ENCODE results near the gene FLVCR1. TPM values are rescaled to one million over a fixed set of nuclear protein-coding genes. Genes with fewer than 3 reads are reported as not detected.

Gene FLVCR1
- total RNA-seq, 4 donors from 2014 or later, result 3.1 to 4.3 (median 3.7) TPM

DNA sequence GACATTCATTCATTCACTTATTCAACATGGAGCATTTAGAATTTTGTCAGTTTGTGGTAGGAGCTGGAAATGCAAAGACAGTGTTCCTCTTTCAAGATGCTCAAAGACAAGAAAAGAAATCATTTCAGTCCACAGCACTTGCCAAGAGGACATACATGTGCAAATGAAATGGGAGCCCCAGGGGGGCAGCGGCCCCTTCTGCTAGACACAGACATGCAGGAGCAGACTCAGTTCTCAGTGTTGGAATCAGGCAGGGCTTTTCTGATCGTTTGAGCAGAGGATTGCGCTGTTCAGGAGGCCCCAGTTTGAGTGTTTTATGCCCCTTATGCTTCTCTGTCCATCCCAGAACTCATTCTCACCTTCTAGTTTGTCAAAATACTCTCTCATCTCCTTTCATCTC lies 56.7 kb downstream of the FLVCR1 start:
- no peaks in the 10 kb centered on the region for H3K36me3 ChIP-seq
- no peaks in the 10 kb centered on the region for H3K27me3 ChIP-seq
- no peak for TF ChIP-seq POLR2AphosphoS5 (IDR thresholded peaks at IDR 0.05)
- no peak for TF ChIP-seq POLR2A (IDR thresholded peaks at IDR 0.05; ENCODE audit: low read depth)
- no peak for TF ChIP-seq EP300 (IDR thresholded peaks at IDR 0.05)
- TF ChIP-seq, protein P1, sequence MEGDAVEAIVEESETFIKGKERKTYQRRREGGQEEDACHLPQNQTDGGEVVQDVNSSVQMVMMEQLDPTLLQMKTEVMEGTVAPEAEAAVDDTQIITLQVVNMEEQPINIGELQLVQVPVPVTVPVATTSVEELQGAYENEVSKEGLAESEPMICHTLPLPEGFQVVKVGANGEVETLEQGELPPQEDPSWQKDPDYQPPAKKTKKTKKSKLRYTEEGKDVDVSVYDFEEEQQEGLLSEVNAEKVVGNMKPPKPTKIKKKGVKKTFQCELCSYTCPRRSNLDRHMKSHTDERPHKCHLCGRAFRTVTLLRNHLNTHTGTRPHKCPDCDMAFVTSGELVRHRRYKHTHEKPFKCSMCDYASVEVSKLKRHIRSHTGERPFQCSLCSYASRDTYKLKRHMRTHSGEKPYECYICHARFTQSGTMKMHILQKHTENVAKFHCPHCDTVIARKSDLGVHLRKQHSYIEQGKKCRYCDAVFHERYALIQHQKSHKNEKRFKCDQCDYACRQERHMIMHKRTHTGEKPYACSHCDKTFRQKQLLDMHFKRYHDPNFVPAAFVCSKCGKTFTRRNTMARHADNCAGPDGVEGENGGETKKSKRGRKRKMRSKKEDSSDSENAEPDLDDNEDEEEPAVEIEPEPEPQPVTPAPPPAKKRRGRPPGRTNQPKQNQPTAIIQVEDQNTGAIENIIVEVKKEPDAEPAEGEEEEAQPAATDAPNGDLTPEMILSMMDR (IDR thresholded peaks at IDR 0.05), result no peak
- no peaks in the 10 kb centered on the region for H3K9me3 ChIP-seq
- peaks cover 0 to 13% (median 12%) of the 10 kb centered on the region in 4 donors for H3K4me1 ChIP-seq
- no peak overlapping the region for H3K4me3 ChIP-seq
- 68% methylated on average over 3 of the region's 3 CpGs for WGBS
- H3K27ac ChIP-seq (replicated peaks in 1 of 4), result no peak overlapping the region
- no peak for DNase-seq (ENCODE audit: extremely low spot score)
- intact Hi-C loops (cut with DNase I), result no loop called here

DNA sequence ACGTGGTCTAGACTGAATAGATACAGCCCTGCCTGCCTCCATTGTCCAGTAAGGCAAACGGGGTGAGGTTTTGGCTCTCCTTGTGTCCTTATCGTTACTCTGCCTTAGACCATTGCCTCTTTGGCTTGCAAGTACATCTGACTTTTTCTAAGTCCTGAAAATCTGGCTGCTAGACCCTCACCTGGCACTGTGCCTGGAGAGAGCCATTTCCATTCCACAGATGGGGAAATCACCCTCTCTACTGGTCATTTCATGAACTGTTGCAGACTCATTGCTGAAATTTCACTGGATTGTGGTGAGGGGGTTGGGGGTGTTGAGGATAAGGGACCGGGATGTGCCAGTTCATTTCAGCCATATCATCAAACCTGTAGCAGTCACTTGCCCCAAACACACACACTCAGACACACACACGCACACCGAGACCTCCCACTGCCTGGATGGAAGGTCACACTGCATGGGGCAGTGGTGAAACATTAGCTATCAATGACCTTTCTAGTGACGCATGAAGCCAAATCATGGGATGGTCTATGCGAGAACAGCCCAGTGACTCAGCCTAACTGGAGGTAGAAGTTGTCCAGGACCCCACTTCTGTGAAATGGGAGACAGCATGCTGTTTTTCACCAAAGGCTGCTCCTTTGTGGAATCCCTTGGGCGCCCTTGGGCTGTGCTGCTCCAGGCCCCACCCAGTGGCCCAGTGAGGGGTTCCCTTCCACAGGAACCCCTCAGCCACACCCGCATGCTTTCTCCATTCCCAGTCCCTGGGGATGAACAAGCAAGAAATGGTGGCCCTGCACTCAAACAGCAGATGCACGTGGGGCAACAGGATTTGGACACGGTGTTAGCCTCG lies 57.4 kb downstream of the FLVCR1 start:
- H3K9me3 ChIP-seq, result no peaks in the 10 kb centered on the region
- DNase-seq (ENCODE audit: extremely low spot score), result no peak
- H3K36me3 ChIP-seq, result no peaks in the 10 kb centered on the region
- 71% methylated on average over 12 of the region's 13 CpGs for WGBS
- H3K27me3 ChIP-seq, result peaks cover 0 to 3% (median 0%) of the 10 kb centered on the region in 4 donors
- H3K27ac ChIP-seq (replicated peaks in 1 of 4), result no peak overlapping the region
- no peak for TF ChIP-seq POLR2AphosphoS5 (IDR thresholded peaks at IDR 0.05)
- TF ChIP-seq, protein P1 (IDR thresholded peaks at IDR 0.05), result peak in 1 of 3 experiments; percentile 28
- peaks cover 0 to 13% (median 12%) of the 10 kb centered on the region in 4 donors for H3K4me1 ChIP-seq
- no peak overlapping the region for H3K4me3 ChIP-seq
- intact Hi-C loops (cut with DNase I), result no loop called here

DNA sequence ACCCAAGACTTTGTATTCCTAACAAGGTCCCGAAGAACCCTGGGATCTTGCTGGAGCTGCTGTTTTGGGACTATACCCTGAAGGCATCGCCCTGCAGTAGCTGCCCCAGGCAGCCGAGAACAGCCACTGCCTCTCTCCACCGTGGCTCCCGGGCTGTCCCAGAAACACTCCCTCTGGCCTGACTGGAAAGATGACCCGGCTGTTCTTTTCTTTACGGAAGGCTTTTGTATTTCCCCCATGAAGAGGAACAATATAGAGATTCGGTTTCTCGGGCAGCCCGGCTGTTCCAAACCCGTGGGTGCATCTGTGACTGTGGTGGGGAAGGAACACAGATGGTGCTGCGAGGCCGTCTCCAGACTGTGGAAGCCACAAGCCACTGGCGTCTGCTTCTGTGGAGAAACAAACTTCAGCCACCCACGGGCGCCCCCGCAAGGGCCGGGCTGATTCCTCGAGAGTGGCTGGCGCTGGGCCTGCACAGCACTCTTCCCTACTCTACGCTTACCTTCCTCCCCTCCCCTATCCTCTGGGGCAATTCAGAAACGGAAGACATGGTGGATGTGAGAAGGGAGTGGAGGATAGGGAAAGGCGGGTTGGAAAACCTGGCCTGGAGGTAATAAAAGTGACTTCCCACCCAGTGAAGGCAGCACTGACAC lies 58.5 kb downstream of the FLVCR1 start:
- Histone ChIP-seq H3K27ac (replicated peaks in 1 of 4) (no peak overlapping the region), H3K27me3 (peaks cover 0 to 3% (median 0%) of the 10 kb centered on the region in 4 donors), H3K4me1 (peaks cover 0 to 13% (median 12%) of the 10 kb centered on the region in 4 donors), H3K36me3 (no peaks in the 10 kb centered on the region), H3K9me3 (no peaks in the 10 kb centered on the region), H3K4me3 (peak overlapping the region in 1 of 4 donors; percentile 13)
- no peak for DNase-seq (ENCODE audit: extremely low spot score)
- TF ChIP-seq EP300 (IDR thresholded peaks at IDR 0.05) (no peak), POLR2AphosphoS5 (IDR thresholded peaks at IDR 0.05) (no peak)
- 21% methylated on average over 16 of the region's 23 CpGs for WGBS
- intact Hi-C loops (cut with DNase I), result no loop called here

DNA sequence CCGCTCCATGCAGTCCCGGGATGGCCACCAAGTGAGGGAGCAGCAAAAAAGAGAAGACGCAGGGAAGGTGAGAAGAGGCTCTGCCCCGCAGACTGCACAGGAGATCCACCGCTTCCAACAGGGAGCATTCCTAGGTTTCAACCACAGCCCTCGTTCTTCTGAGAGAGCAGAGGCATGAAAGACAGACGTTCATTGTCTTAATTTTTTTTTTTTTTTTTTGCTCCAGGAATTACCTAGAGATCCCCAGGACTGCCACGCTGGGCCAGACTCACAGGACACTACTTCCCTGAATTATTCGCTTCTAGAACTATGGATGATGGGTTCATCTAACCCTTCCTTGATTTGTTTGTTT lies 59.0 kb downstream of the FLVCR1 start:
- H3K4me1 ChIP-seq, result peaks cover 0 to 13% (median 12%) of the 10 kb centered on the region in 4 donors
- TF ChIP-seq, protein P1 (IDR thresholded peaks at IDR 0.05), result no peak
- TF ChIP-seq EP300 (IDR thresholded peaks at IDR 0.05) (no peak), POLR2AphosphoS5 (IDR thresholded peaks at IDR 0.05) (no peak), POLR2A (IDR thresholded peaks at IDR 0.05; ENCODE audit: low read depth) (no peak)
- no peaks in the 10 kb centered on the region for H3K36me3 ChIP-seq
- WGBS, result 80% methylated on average over 9 of the region's 9 CpGs
- DNase-seq (ENCODE audit: extremely low spot score), result no peak
- H3K9me3 ChIP-seq, result no peaks in the 10 kb centered on the region
- peaks cover 0 to 3% (median 0%) of the 10 kb centered on the region in 4 donors for H3K27me3 ChIP-seq
- no peak overlapping the region for H3K4me3 ChIP-seq
- no peak overlapping the region for H3K27ac ChIP-seq (replicated peaks in 1 of 4)
- intact Hi-C loops (cut with DNase I), result no loop called here

DNA sequence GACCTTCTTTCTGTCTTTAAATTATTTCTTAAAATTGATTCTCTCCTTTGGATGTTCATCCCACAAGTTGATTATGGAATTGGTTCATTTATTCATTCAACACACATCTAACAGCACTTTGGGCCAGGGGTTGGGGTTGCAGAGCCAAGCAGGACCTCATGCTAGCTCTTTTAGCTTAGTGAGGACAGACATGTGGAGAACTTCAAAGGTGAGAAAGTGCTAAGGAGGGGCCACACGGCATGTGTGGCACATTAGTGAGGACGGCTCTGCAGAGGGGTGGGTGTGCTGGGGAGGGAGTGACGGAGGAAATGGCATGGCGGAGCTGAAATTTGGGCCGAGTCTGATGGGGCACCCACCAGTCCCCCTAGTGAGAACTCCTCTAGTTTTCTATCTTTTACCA lies 59.8 kb downstream of the FLVCR1 start:
- 77% methylated on average over 5 of the region's 5 CpGs for WGBS
- H3K36me3 ChIP-seq, result no peaks in the 10 kb centered on the region
- peaks cover 0 to 3% (median 0%) of the 10 kb centered on the region in 4 donors for H3K27me3 ChIP-seq
- no peaks in the 10 kb centered on the region for H3K9me3 ChIP-seq
- intact Hi-C loops (cut with DNase I), result no loop called here
- DNase-seq (ENCODE audit: extremely low spot score), result no peak
- TF ChIP-seq, protein P1 (IDR thresholded peaks at IDR 0.05), result no peak
- TF ChIP-seq POLR2A (IDR thresholded peaks at IDR 0.05; ENCODE audit: low read depth), result no peak
- TF ChIP-seq EP300 (IDR thresholded peaks at IDR 0.05), result no peak
- TF ChIP-seq POLR2AphosphoS5 (IDR thresholded peaks at IDR 0.05), result no peak
- H3K4me3 ChIP-seq, result no peak overlapping the region
- no peak overlapping the region for H3K27ac ChIP-seq (replicated peaks in 1 of 4)
- peaks cover 0 to 13% (median 12%) of the 10 kb centered on the region in 4 donors for H3K4me1 ChIP-seq
